ENCODE measurements around the gene LGMN.

GRCh38 chr14:92737206-92737605 lies 11.2 kb downstream of the LGMN start:
- no peak for TF ChIP-seq EGR1 (IDR thresholded peaks at IDR 0.05; ENCODE audit: low read depth in 2 of 2)
- TF ChIP-seq CTCF (IDR thresholded peaks at IDR 0.05; ENCODE audit: low read depth, low read length, missing input control): no peak
- TF ChIP-seq JUND (IDR thresholded peaks at IDR 0.05): no peak
